Liver (tissue), 3 donors: ENCODE data around the gene PPP2R2D.

Experiments used
- CTCF ChIP-seq: fragments of 150-350 bp; IDR thresholded peaks from 2 replicates; pipeline ENCODE4 v1.5.1; 2017; ENCODE audit warnings: improper control_type of control experiment, low read depth, low read length; ENCODE audit not compliant: missing input control
- EGR1 ChIP-seq, 2 donors: IDR thresholded peaks; 2 replicates each; pipeline ENCODE4 v1.6.1; 2016 to 2018; ENCODE audit warnings: antibody characterized with exemption in 2 of 2, low read depth in 2 of 2
- GABPA ChIP-seq, 2 donors: IDR thresholded peaks in 1 of 2; conservative IDR thresholded peaks in 1 of 2; 2 replicates each; pipeline ENCODE4 v1.6.1; 2016; ENCODE audit warnings: antibody characterized with exemption in 2 of 2, mild to moderate bottlenecking in 1 of 2, moderate library complexity in 1 of 2
- MAX ChIP-seq: IDR thresholded peaks from 2 replicates; pipeline ENCODE4 v1.6.1; 2016; ENCODE audit warnings: antibody characterized with exemption
- YY1 ChIP-seq: IDR thresholded peaks from 2 replicates; pipeline ENCODE4 v1.6.1; 2016; ENCODE audit warnings: antibody characterized with exemption, mild to moderate bottlenecking
- ZBTB33 ChIP-seq: IDR thresholded peaks from 2 replicates; pipeline ENCODE4 v1.6.1; 2016; ENCODE audit warnings: antibody characterized with exemption
- donor health status: healthy.
- donor health status: healthy.

GRCh38 chr10:131860311-131860710 is 40.5 kb upstream of the PPP2R2D start:
- TF ChIP-seq EGR1 (IDR thresholded peaks at IDR 0.05; ENCODE audit: low read depth in 2 of 2) = no peak
- no peak for TF ChIP-seq CTCF
- no peak for TF ChIP-seq ZBTB33
- no peak for TF ChIP-seq MAX
- no peak for TF ChIP-seq YY1
- no peak for TF ChIP-seq GABPA (IDR thresholded peaks at IDR 0.05 in 1 of 2, conservative IDR thresholded peaks at IDR 0.05 in 1 of 2)
